CD14-positive monocyte (primary cell): Measurements from ENCODE around the gene HUNK. TPM values are rescaled to one million over a fixed set of nuclear protein-coding genes. Genes with fewer than 3 reads are reported as not detected.
A peak's percentile ranks its signal among the peaks of the same experiment; 100 is the strongest.

Source experiments
- DNase-seq, 3 donors: peaks; one replicate each; pipeline ENCODE4 v3.0.0-alpha.2; 2011 to 2022
- H2AFZ ChIP-seq: 2 replicates; pipeline ENCODE4 v1.6.0; 2012; ENCODE audit warnings: mild to moderate bottlenecking, low read depth, low read length, inconsistent platforms; ENCODE audit not compliant: insufficient read depth, poor library complexity, severe bottlenecking
- H3K27ac ChIP-seq, 2 donors: 1 replicate in 1 of 2; 2 replicates in 1 of 2; pipeline ENCODE4 v1.5.1; 2012 to 2013; ENCODE audit warnings: low read length in 2 of 2, control low read depth in 1 of 2, inconsistent platforms in 1 of 2, low read depth in 1 of 2, mild to moderate bottlenecking in 1 of 2
- H3K27me3 ChIP-seq, 2 donors: one replicate each; pipeline versions ENCODE4 v1.6.0 to v1.6.1; 2011 to 2013; ENCODE audit warnings: low read length in 2 of 2; ENCODE audit not compliant: control insufficient read depth in 2 of 2, insufficient read depth in 2 of 2
- H3K36me3 ChIP-seq, 2 donors: replicated peaks in 1 of 2; 1 replicate in 1 of 2; 2 replicates in 1 of 2; pipeline versions ENCODE4 v1.5.1 to v1.6.1; 2012 to 2013; ENCODE audit warnings: low read length in 2 of 2, control low read depth in 1 of 2, inconsistent platforms in 1 of 2, mild to moderate bottlenecking in 1 of 2; ENCODE audit not compliant: insufficient read depth in 2 of 2, control insufficient read depth in 1 of 2
- H3K4me1 ChIP-seq, 2 donors: 1 replicate in 1 of 2; 2 replicates in 1 of 2; pipeline versions ENCODE4 v1.5.1 to v1.6.1; 2012 to 2013; ENCODE audit warnings: low read length in 2 of 2, control low read depth in 1 of 2, inconsistent platforms in 1 of 2, mild to moderate bottlenecking in 1 of 2, moderate library complexity in 1 of 2; ENCODE audit not compliant: insufficient read depth in 2 of 2, control insufficient read depth in 1 of 2
- H3K4me2 ChIP-seq: replicated peaks from 2 replicates; pipeline ENCODE3; 2012; ENCODE audit warnings: low read length, moderate library complexity, mild to moderate bottlenecking; ENCODE audit not compliant: poor library complexity, severe bottlenecking; ENCODE audit errors: extremely low read depth
- H3K4me3 ChIP-seq, 3 experiments: fragments of 200-600 bp in 1 of 3; sonication (generic) in 1 of 3; replicated peaks in 1 of 3; 1 replicate in 2 of 3; 2 replicates in 1 of 3; pipeline ENCODE4 v1.5.1; 2011 to 2013; ENCODE audit warnings: low read length in 3 of 3, mild to moderate bottlenecking in 3 of 3, control low read depth in 2 of 3, low read depth in 2 of 3, inconsistent platforms in 1 of 3, moderate library complexity in 1 of 3
- H3K79me2 ChIP-seq: 2 replicates; pipeline ENCODE4 v1.6.0; 2012; ENCODE audit warnings: mild to moderate bottlenecking, control low read depth, inconsistent platforms, low read length, moderate library complexity; ENCODE audit not compliant: insufficient read depth
- H3K9ac ChIP-seq: 2 replicates; pipeline ENCODE4 v1.6.0; 2017; ENCODE audit warnings: low read length, mild to moderate bottlenecking; ENCODE audit not compliant: insufficient read depth, poor library complexity, severe bottlenecking
- H3K9me3 ChIP-seq, 2 donors: replicated peaks in 1 of 2; 1 replicate in 1 of 2; 2 replicates in 1 of 2; pipeline versions ENCODE4 v1.5.1 to v1.6.1; 2012 to 2013; ENCODE audit warnings: low read length in 2 of 2, control low read depth in 1 of 2; ENCODE audit not compliant: control insufficient read depth in 1 of 2, insufficient read depth in 1 of 2
- H4K20me1 ChIP-seq: 2 replicates; pipeline ENCODE4 v1.6.0; 2012; ENCODE audit warnings: mild to moderate bottlenecking, low read length, control low read depth, moderate library complexity; ENCODE audit not compliant: insufficient read depth
- H3K27ac Mint-ChIP-seq, 7 donors: one replicate each; pipeline ENCODE4 v1.8.0; 2020; ENCODE audit warnings: mild to moderate bottlenecking in 7 of 7, mixed read lengths in 7 of 7, moderate library complexity in 6 of 7, inconsistent platforms in 2 of 7
- H3K27me3 Mint-ChIP-seq, 3 donors: one replicate each; pipeline ENCODE4 v1.8.0; 2021 to 2022; ENCODE audit warnings: low read depth in 3 of 3, mild to moderate bottlenecking in 3 of 3, mixed read lengths in 3 of 3, moderate library complexity in 3 of 3, inconsistent platforms in 1 of 3
- H3K36me3 Mint-ChIP-seq, 2 donors: one replicate each; pipeline ENCODE4 v1.8.0; 2020; ENCODE audit warnings: mixed read lengths in 2 of 2, inconsistent platforms in 1 of 2, mild to moderate bottlenecking in 1 of 2
- H3K4me1 Mint-ChIP-seq: one replicate; pipeline ENCODE4 v1.8.0; 2020; ENCODE audit warnings: mild to moderate bottlenecking, mixed read lengths
- H3K4me3 Mint-ChIP-seq, 2 donors: one replicate each; pipeline ENCODE4 v1.8.0; 2020; ENCODE audit warnings: mild to moderate bottlenecking in 2 of 2, mixed read lengths in 2 of 2, moderate library complexity in 1 of 2
- H3K9me3 Mint-ChIP-seq, 7 donors: one replicate each; pipeline ENCODE4 v1.8.0; 2020 to 2022; ENCODE audit warnings: mixed read lengths in 7 of 7, mild to moderate bottlenecking in 6 of 7, moderate library complexity in 6 of 7, inconsistent platforms in 2 of 7
- CTCF ChIP-seq: fragments of 200-600 bp; IDR thresholded peaks from one replicate; pipeline ENCODE4 v1.8.0; 2022; ENCODE audit warnings: antibody characterized with exemption, mild to moderate bottlenecking
- WGBS: methylation state at CpG from one replicate; pipeline ENCODE4 v1.1.5; 2013; ENCODE audit warnings: missing lambda C conversion rate; ENCODE audit not compliant: insufficient coverage; 5-methylcytosine and 5-hydroxymethylcytosine counted together
- intact Hi-C, 2 donors: fragments of 100-400 bp; cut with micrococcal nuclease; formaldehyde crosslinking; loops; one replicate each; pipeline versions ENCODE4 v1.15.0 to v1.15.1; 2023
- polyA plus RNA-seq, 3 donors: library from polyadenylated mRNA; depleted of rRNA in 1 of 3; unstranded in 2 of 3; stranded (reverse) in 1 of 3; fragments of 300-500 nt in 2 of 3; fragments of >200 nt in 1 of 3; fragmentation: Illumina TruSeq in 2 of 3; gene quantifications; 1 replicate in 2 of 3; 2 replicates in 1 of 3; pipeline ENCODE4 v1.2.3, GENCODE V29; 2012 to 2021

The HUNK gene
- polyA plus RNA-seq, 3 donors, result not detected

GRCh38 chr21:31879911-31880310 is 7.1 kb downstream of the HUNK start:
- Histone ChIP-seq H3K4me2 (no peak overlapping the region), H3K79me2 (no peaks in the 10 kb centered on the region), H3K27me3 (peaks cover 8 to 22% of the 10 kb centered on the region in 2 donors), H4K20me1 (no peaks in the 10 kb centered on the region), H3K4me1 (no peaks in the 10 kb centered on the region), H3K9ac (no peak overlapping the region), H3K9me3 (peaks cover 0 to 3% of the 10 kb centered on the region in 2 donors), H3K4me3 (no peak overlapping the region), H2AFZ (no peak overlapping the region), H3K36me3 (no peaks in the 10 kb centered on the region), H3K27ac (no peak overlapping the region)
- no peak overlapping the region for H3K27ac Mint-ChIP-seq
- DNase-seq, result no peak
- WGBS, result no CpG with 5 or more reads among the region's 7 CpGs
- no peaks in the 10 kb centered on the region for H3K36me3 Mint-ChIP-seq
- TF ChIP-seq CTCF, result no peak
- peak overlapping the region in 1 of 2 donors; percentile 13 for H3K4me3 Mint-ChIP-seq
- no peaks in the 10 kb centered on the region for H3K4me1 Mint-ChIP-seq
- intact Hi-C loops, result loop anchor here in 1 of 2 donors (10.0 kb wide), 1 partner anchor 375 kb away; no protein-coding TSS in a partner anchor
- H3K27me3 Mint-ChIP-seq, result peaks cover 16 to 47% (median 28%) of the 10 kb centered on the region in 3 donors
- H3K9me3 Mint-ChIP-seq, result peaks cover 0 to 12% (median 2%) of the 10 kb centered on the region in 7 donors

GRCh38 chr21:31880816-31881215 is 8.0 kb downstream of the HUNK start:
- Mint-ChIP-seq H3K4me1 (no peaks in the 10 kb centered on the region), H3K4me3 (no peak overlapping the region), H3K9me3 (peaks cover 0 to 12% (median 5%) of the 10 kb centered on the region in 7 donors), H3K27ac (no peak overlapping the region), H3K27me3 (peaks cover 7 to 38% (median 19%) of the 10 kb centered on the region in 3 donors), H3K36me3 (no peaks in the 10 kb centered on the region)
- Histone ChIP-seq H3K4me2 (no peak overlapping the region), H3K79me2 (no peaks in the 10 kb centered on the region), H3K36me3 (no peaks in the 10 kb centered on the region), H3K4me1 (no peaks in the 10 kb centered on the region), H3K9ac (no peak overlapping the region), H3K27me3 (peaks cover 5 to 13% of the 10 kb centered on the region in 2 donors), H3K4me3 (no peak overlapping the region), H3K27ac (no peak overlapping the region), H2AFZ (no peak overlapping the region), H3K9me3 (no peaks in the 10 kb centered on the region), H4K20me1 (no peaks in the 10 kb centered on the region)
- no peak for DNase-seq
- no peak for TF ChIP-seq CTCF
- WGBS, result 91% methylated on average over 8 of the region's 8 CpGs
- intact Hi-C loops, result no loop called here
